ENCODE results near the gene KIF21A.

- no peak for TF ChIP-seq EGR1 (IDR thresholded peaks at IDR 0.05)
- TF ChIP-seq YY1 (IDR thresholded peaks at IDR 0.05; ENCODE audit: low read depth): no peak
- TF ChIP-seq TAF1 (IDR thresholded peaks at IDR 0.05; ENCODE audit: low read depth): no peak
- no peak for TF ChIP-seq REST (IDR thresholded peaks at IDR 0.05; ENCODE audit: low read depth)
- no peak for TF ChIP-seq MAX (IDR thresholded peaks at IDR 0.05)
- TF ChIP-seq CEBPB (IDR thresholded peaks at IDR 0.05): no peak
- no peak for TF ChIP-seq EP300 (IDR thresholded peaks at IDR 0.05; ENCODE audit: borderline replicate concordance)
- TF ChIP-seq ZBTB7A (IDR thresholded peaks at IDR 0.05; ENCODE audit: low read depth): no peak
- no peak for TF ChIP-seq CREB1 (IDR thresholded peaks at IDR 0.05; ENCODE audit: low read depth)
- no peak for TF ChIP-seq FOXM1 (IDR thresholded peaks at IDR 0.05; ENCODE audit: borderline replicate concordance, low read depth)
- TF ChIP-seq TCF12 (IDR thresholded peaks at IDR 0.05; ENCODE audit: low read depth): no peak
- TF ChIP-seq NFIC (IDR thresholded peaks at IDR 0.05): no peak
- TF ChIP-seq RAD21 (IDR thresholded peaks at IDR 0.05; ENCODE audit: low read depth): no peak
These were observed 24.5 kb upstream of the KIF21A start for GRCh38 chr12:39467432-39467870.

Data from Ishikawa (cell line).